Measurements from ENCODE around the gene CCM2L.

GRCh38 chr20:31966991-31967655, 43.1 kb upstream of the CCM2L start:
- TF ChIP-seq CTCF (IDR thresholded peaks at IDR 0.05), result no peak
- TF ChIP-seq RFX5 (IDR thresholded peaks at IDR 0.05), result no peak
- TF ChIP-seq POLR2A (IDR thresholded peaks at IDR 0.05; ENCODE audit: low read length), result no peak
